HUDEP-2 (cell line): ENCODE measurements around the gene PLXNA4.

Experiments
- DNase-seq, 76 experiments: peaks; one replicate each; lab custom pipeline; 2025; ENCODE audit not compliant: unreplicated experiment in 76 of 76; lab: John Stamatoyannopoulos, UW

The PLXNA4 gene

GRCh38 chr7:132290021-132290420 lies 286.2 kb downstream of the PLXNA4 start:
- no peak for DNase-seq

GRCh38 chr7:132286836-132287235 lies 289.4 kb downstream of the PLXNA4 start:
- DNase-seq, result no peak

GRCh38 chr7:132280335-132280734 lies 295.9 kb downstream of the PLXNA4 start:
- no peak for DNase-seq

GRCh38 chr7:132279718-132280117 lies 296.6 kb downstream of the PLXNA4 start:
- no peak for DNase-seq

GRCh38 chr7:132276976-132277725 lies 299.1 kb downstream of the PLXNA4 start:
- DNase-seq, result no peak

GRCh38 chr7:132276234-132276630 lies 300.0 kb downstream of the PLXNA4 start:
- DNase-seq, result no peak

GRCh38 chr7:132275416-132276233 lies 300.6 kb downstream of the PLXNA4 start:
- DNase-seq, result no peak

GRCh38 chr7:132272763-132273371 lies 303.4 kb downstream of the PLXNA4 start:
- no peak for DNase-seq

GRCh38 chr7:132270517-132270916 lies 305.8 kb downstream of the PLXNA4 start:
- peak in 1 of 76 experiments; percentile 0 for DNase-seq

GRCh38 chr7:132269718-132270117 lies 306.6 kb downstream of the PLXNA4 start:
- no peak for DNase-seq

- no peak for DNase-seq
Observed at GRCh38 chr7:132263151-132263550, 313.1 kb downstream of the PLXNA4 start.

GRCh38 chr7:132262160-132262470 lies 314.2 kb downstream of the PLXNA4 start:
- DNase-seq, result no peak

- no peak for DNase-seq
Observed at GRCh38 chr7:132261327-132262159, 314.7 kb downstream of the PLXNA4 start.

- DNase-seq, result no peak
Observed at GRCh38 chr7:132258231-132258630, 318.0 kb downstream of the PLXNA4 start.

GRCh38 chr7:132257253-132257652 lies 319.0 kb downstream of the PLXNA4 start:
- no peak for DNase-seq

- no peak for DNase-seq
Observed at GRCh38 chr7:132256721-132257212, 319.5 kb downstream of the PLXNA4 start.

- no peak for DNase-seq
Observed at GRCh38 chr7:132255898-132256297, 320.4 kb downstream of the PLXNA4 start.

- no peak for DNase-seq
Observed at GRCh38 chr7:132255115-132255797, 321.0 kb downstream of the PLXNA4 start.

- DNase-seq, result no peak
Observed at GRCh38 chr7:132254455-132254854, 321.8 kb downstream of the PLXNA4 start.

- DNase-seq, result no peak
Observed at GRCh38 chr7:132252793-132253100, 323.5 kb downstream of the PLXNA4 start.
